Measurements from ENCODE around the gene SSTR5. TPM values are rescaled to one million over a fixed set of nuclear protein-coding genes. Genes with fewer than 3 reads are reported as not detected.

Gene SSTR5
- total and polyA plus RNA-seq, 2 of the 4 experiments (the other 2 are of a cell fraction) = not detected

- no peak overlapping the region for H4K91ac ChIP-seq (ENCODE audit: insufficient read depth, low read depth, low read length)
- H2AK9ac ChIP-seq (replicated peaks; ENCODE audit: low read depth, low read length, poor library complexity) = no peak overlapping the region
- in situ Hi-C loops (cut with MboI; ENCODE audit: low sequenced_read_pairs) (no loop called here), intact Hi-C loops (cut with micrococcal nuclease) (no loop called here), dilution Hi-C loops (cut with HindIII; ENCODE audit: low sequenced_read_pairs, unreplicated experiment) (no loop called here)
- H3K4me1 ChIP-seq (ENCODE audit: control insufficient read depth, insufficient read depth, low read length) = no peaks in the 10 kb centered on the region
- CTCF ChIA-PET = no interaction called here
- H4K8ac ChIP-seq (ENCODE audit: low read depth in 2 of 2, low read length in 2 of 2) = no peak overlapping the region
- no peaks in the 10 kb centered on the region for H3K79me1 ChIP-seq (ENCODE audit: low read depth in 1 of 2, low read length in 2 of 2)
- H2BK120ac ChIP-seq (ENCODE audit: low read depth, low read length) = no peak overlapping the region
- no peak overlapping the region for H3K4me3 ChIP-seq (ENCODE audit: insufficient read depth, low read depth, low read length)
- peaks cover 21% of the 10 kb centered on the region for H3K9me3 ChIP-seq (ENCODE audit: control insufficient read depth, insufficient read depth, low read length)
- H2BK5ac ChIP-seq (ENCODE audit: low read depth, low read length, poor library complexity, severe bottlenecking) = no peak overlapping the region
- no peaks in the 10 kb centered on the region for H3K9me1 ChIP-seq (ENCODE audit: insufficient read depth, low read length)
- no peak overlapping the region for H2BK15ac ChIP-seq (ENCODE audit: low read depth, low read length)
- no peak overlapping the region for H3K18ac ChIP-seq (ENCODE audit: low read depth, low read length)
- H2BK20ac ChIP-seq (ENCODE audit: low read depth, low read length) = no peak overlapping the region
- H3K56ac ChIP-seq (ENCODE audit: extremely low read depth, insufficient read depth, low read length) = no peak overlapping the region
- peaks cover 30% of the 10 kb centered on the region for H3K27me3 ChIP-seq (ENCODE audit: control insufficient read depth, insufficient read depth, low read length)
- H3K9ac ChIP-seq (ENCODE audit: low read depth, low read length) = no peak overlapping the region
- no peaks in the 10 kb centered on the region for H4K20me1 ChIP-seq (ENCODE audit: insufficient read depth, low read length)
- no peak for TF ChIP-seq MAZ (IDR thresholded peaks at IDR 0.05; ENCODE audit: borderline replicate concordance, low read depth, low read length)
- H3K36me3 ChIP-seq (ENCODE audit: control insufficient read depth, insufficient read depth, low read length) = no peaks in the 10 kb centered on the region
- no peak overlapping the region for H3K23ac ChIP-seq (ENCODE audit: low read depth, low read length)
- no peak overlapping the region for H2AFZ ChIP-seq (replicated peaks; ENCODE audit: low read length, poor library complexity)
- BruUV-seq (replicated peaks) = no TSS peak
- POLR2A ChIA-PET (ENCODE audit: unreplicated experiment) = no interaction called here
- WGBS, 2 experiments (ENCODE audit: extremely low coverage in 2 of 2, insufficient read length in 1 of 2) = 50% methylated on average over 2 of the region's 34 CpGs; no CpG with 5 or more reads in 1 of the 2 experiments
- no peak overlapping the region for H3K4ac ChIP-seq (ENCODE audit: low read depth, low read length)
- no peak overlapping the region for H4K5ac ChIP-seq (ENCODE audit: low read depth, low read length)
- H2AK5ac ChIP-seq (ENCODE audit: low read depth, low read length) = no peak overlapping the region
- ATAC-seq (ENCODE audit: low read depth) = no peak
- H3K4me2 ChIP-seq (ENCODE audit: low read depth, low read length) = no peak overlapping the region
- H3K14ac ChIP-seq (replicated peaks; ENCODE audit: low read depth, low read length) = no peak overlapping the region
- no peak for DNase-seq
- H3K27ac ChIP-seq (ENCODE audit: insufficient read depth, low read length) = no peak overlapping the region
Observed at GRCh38 chr16:1082952-1083675, 10.6 kb downstream of the SSTR5 start.

Data from IMR-90 (cell line).